HEK293T (cell line): ENCODE data around the gene CD2.

Experiments used
- CTCF ChIA-PET: fragments of 350-600 bp; formaldehyde crosslinking; extraction: SDS; loops from one replicate; lab custom pipeline; 2021; ENCODE audit warnings: antibody characterized with exemption, inconsistent platforms; lab: Yijun Ruan, JAX
- POLR2A ChIA-PET: fragments of 350-600 bp; formaldehyde crosslinking; extraction: SDS; loops from one replicate; lab custom pipeline; 2020; ENCODE audit warnings: antibody characterized with exemption, inconsistent platforms; lab: Yijun Ruan, JAX
- DNase-seq: peaks from one replicate; pipeline ENCODE4 v3.0.0; 2012; ENCODE audit warnings: mixed read lengths; ENCODE audit errors: extremely low spot score
- ARNT ChIP-seq: fragments of 450-650 bp; IDR thresholded peaks from 2 replicates; pipeline ENCODE4 v1.6.1; 2017; ENCODE audit warnings: mild to moderate bottlenecking
- BHLHE40 ChIP-seq: fragments of 450-650 bp; IDR thresholded peaks from 2 replicates; pipeline ENCODE4 v1.6.1; 2016; ENCODE audit warnings: mild to moderate bottlenecking, moderate library complexity, borderline replicate concordance
- CTBP1 ChIP-seq: fragments of 450-650 bp; IDR thresholded peaks from 2 replicates; pipeline ENCODE4 v1.6.1; 2016; ENCODE audit warnings: borderline replicate concordance
- ELF4 ChIP-seq: fragments of 450-650 bp; IDR thresholded peaks from 2 replicates; pipeline ENCODE4 v1.6.1; 2017; ENCODE audit warnings: antibody characterized with exemption
- FOXA1 ChIP-seq: fragments of 450-650 bp; IDR thresholded peaks from 2 replicates; pipeline ENCODE4 v1.6.1; 2016; ENCODE audit warnings: mild to moderate bottlenecking
- FOXK2 ChIP-seq: fragments of 450-650 bp; IDR thresholded peaks from 2 replicates; pipeline ENCODE4 v1.6.1; 2016; ENCODE audit warnings: mild to moderate bottlenecking
- FOXM1 ChIP-seq: fragments of 450-650 bp; IDR thresholded peaks from 2 replicates; pipeline ENCODE4 v1.6.1; 2017; ENCODE audit warnings: mild to moderate bottlenecking, borderline replicate concordance
- HDGF ChIP-seq: fragments of 450-650 bp; IDR thresholded peaks from 2 replicates; pipeline ENCODE4 v1.6.1; 2017; ENCODE audit warnings: antibody characterized with exemption, borderline replicate concordance
- L3MBTL2 ChIP-seq: fragments of 450-650 bp; conservative IDR thresholded peaks from 2 replicates; pipeline ENCODE4 v1.6.1; 2016; ENCODE audit warnings: mild to moderate bottlenecking
- LEF1 ChIP-seq: fragments of 450-650 bp; IDR thresholded peaks from 2 replicates; pipeline ENCODE4 v1.6.1; 2017; ENCODE audit warnings: mild to moderate bottlenecking, borderline replicate concordance
- NFRKB ChIP-seq: fragments of 450-650 bp; IDR thresholded peaks from 2 replicates; pipeline ENCODE4 v1.6.1; 2016; ENCODE audit warnings: mild to moderate bottlenecking, moderate library complexity
- PKNOX1 ChIP-seq: fragments of 450-650 bp; IDR thresholded peaks from 2 replicates; pipeline ENCODE4 v1.6.1; 2016
- SP1 ChIP-seq: fragments of 450-650 bp; IDR thresholded peaks from 2 replicates; pipeline ENCODE4 v1.6.1; 2017
- SUZ12 ChIP-seq: fragments of 450-650 bp; IDR thresholded peaks from 2 replicates; pipeline ENCODE4 v1.6.1; 2016; ENCODE audit warnings: mild to moderate bottlenecking
- TARDBP ChIP-seq: fragments of 450-650 bp; IDR thresholded peaks from 2 replicates; pipeline ENCODE4 v1.6.1; 2016
- ZNF384 ChIP-seq: fragments of 450-650 bp; IDR thresholded peaks from 2 replicates; pipeline ENCODE4 v1.6.1; 2016

CD2 gene

GRCh38 chr1:116740746-116741145 is 13.5 kb upstream of the CD2 start:
- no peak for DNase-seq
- ChIA-PET CTCF (no interaction called here), POLR2A (no interaction called here)
- TF ChIP-seq LEF1 (no peak), ZNF384 (no peak), ARNT (no peak), TARDBP (no peak), NFRKB (no peak), BHLHE40 (no peak), FOXM1 (no peak), FOXK2 (no peak), ELF4 (no peak), FOXA1 (no peak), HDGF (no peak), SUZ12 (no peak), CTBP1 (no peak), PKNOX1 (no peak), SP1 (no peak), L3MBTL2 (no peak)

- CTCF ChIA-PET = no interaction called here
- POLR2A ChIA-PET = no interaction called here
- no peak for DNase-seq
- no peak for TF ChIP-seq SP1
- TF ChIP-seq TARDBP = no peak
- no peak for TF ChIP-seq FOXK2
- TF ChIP-seq NFRKB = no peak
- TF ChIP-seq FOXM1 = no peak
- no peak for TF ChIP-seq ARNT
- TF ChIP-seq LEF1 = no peak
- TF ChIP-seq BHLHE40 = no peak
- TF ChIP-seq PKNOX1 = no peak
- no peak for TF ChIP-seq FOXA1
- no peak for TF ChIP-seq ZNF384
Measured at GRCh38 chr1:116741836-116742565, 12.2 kb upstream of the CD2 start.

- DNase-seq = no peak
- ChIA-PET CTCF (no interaction called here), POLR2A (no interaction called here)
- no peak for TF ChIP-seq SUZ12
- no peak for TF ChIP-seq L3MBTL2
- no peak for TF ChIP-seq ZNF384
- TF ChIP-seq HDGF = no peak
- no peak for TF ChIP-seq LEF1
- no peak for TF ChIP-seq PKNOX1
- TF ChIP-seq FOXK2 = no peak
- no peak for TF ChIP-seq TARDBP
- no peak for TF ChIP-seq FOXM1
- TF ChIP-seq ARNT = no peak
- no peak for TF ChIP-seq BHLHE40
Measured at GRCh38 chr1:116743535-116743934, 10.7 kb upstream of the CD2 start.

GRCh38 chr1:116748272-116748671 is 6.0 kb upstream of the CD2 start:
- ChIA-PET POLR2A (no interaction called here), CTCF (no interaction called here)
- no peak for DNase-seq
- no peak for TF ChIP-seq TARDBP
- no peak for TF ChIP-seq ELF4
- no peak for TF ChIP-seq CTBP1
- no peak for TF ChIP-seq ARNT
- TF ChIP-seq FOXA1 = no peak
- TF ChIP-seq PKNOX1 = no peak
- TF ChIP-seq BHLHE40 = no peak
- TF ChIP-seq FOXK2 = no peak
- no peak for TF ChIP-seq SUZ12
- TF ChIP-seq SP1 = no peak
- no peak for TF ChIP-seq HDGF
- TF ChIP-seq LEF1 = no peak
- TF ChIP-seq ZNF384 = no peak
- TF ChIP-seq NFRKB = no peak
- no peak for TF ChIP-seq L3MBTL2
- TF ChIP-seq FOXM1 = no peak

GRCh38 chr1:116751146-116751545 is 3.1 kb upstream of the CD2 start:
- TF ChIP-seq SUZ12 = no peak
- no peak for TF ChIP-seq L3MBTL2
- no peak for TF ChIP-seq ZNF384
- TF ChIP-seq FOXM1 = no peak
- ChIA-PET CTCF (no interaction called here), POLR2A (no interaction called here)
- no peak for DNase-seq

GRCh38 chr1:116751621-116752020 is 2.6 kb upstream of the CD2 start:
- POLR2A ChIA-PET = no interaction called here
- no peak for DNase-seq
- CTCF ChIA-PET = no interaction called here
- no peak for TF ChIP-seq LEF1
- TF ChIP-seq SUZ12 = no peak
- no peak for TF ChIP-seq L3MBTL2
- TF ChIP-seq BHLHE40 = no peak
- TF ChIP-seq NFRKB = no peak
- no peak for TF ChIP-seq TARDBP
- no peak for TF ChIP-seq ELF4
- no peak for TF ChIP-seq CTBP1
